HL-60/S4 treated with phorbol 12-myristate 13-acetate at 8.2 ng/mL for 4 days and 3 days (cell line): Measurements from ENCODE around the gene KLHDC7B.

Source experiments
- in situ Hi-C: fragments of 300-500 bp; cut with MboI; formaldehyde crosslinking; loops from 2 replicates; pipeline ENCODE4 v1.15.0; 2022; ENCODE audit warnings: low sequenced_read_pairs

KLHDC7B gene

GRCh38 chr22:50585238-50585637 is 39.5 kb downstream of the KLHDC7B start:
- in situ Hi-C loops: no loop called here

- in situ Hi-C loops: no loop called here
Observed at GRCh38 chr22:50585781-50586180, 40.1 kb downstream of the KLHDC7B start.

- in situ Hi-C loops: no loop called here
Observed at GRCh38 chr22:50586416-50586815, 40.7 kb downstream of the KLHDC7B start.

- in situ Hi-C loops: no loop called here
Observed at GRCh38 chr22:50587407-50587806, 41.7 kb downstream of the KLHDC7B start.

- in situ Hi-C loops: no loop called here
Observed at GRCh38 chr22:50595189-50595588, 49.5 kb downstream of the KLHDC7B start.

GRCh38 chr22:50597097-50597496 is 51.4 kb downstream of the KLHDC7B start:
- in situ Hi-C loops: no loop called here

GRCh38 chr22:50599816-50600455 is 54.2 kb downstream of the KLHDC7B start:
- in situ Hi-C loops: no loop called here

GRCh38 chr22:50600538-50600937 is 54.8 kb downstream of the KLHDC7B start, which contains the start of gene MAPK8IP2:
Gene MAPK8IP2 (plus strand): TSS chr22:50600793. CDS start chr22:50600819, 26 bp downstream.
- in situ Hi-C loops: no loop called here
